ENCODE measurements around the gene SEC24C.

SEC24C gene

GRCh38 chr10:73810735-73811465, 66.7 kb downstream of the SEC24C start:
- peak in 12 of 56 donors; percentile 23 to 64 (median 46) for DNase-seq

DNA sequence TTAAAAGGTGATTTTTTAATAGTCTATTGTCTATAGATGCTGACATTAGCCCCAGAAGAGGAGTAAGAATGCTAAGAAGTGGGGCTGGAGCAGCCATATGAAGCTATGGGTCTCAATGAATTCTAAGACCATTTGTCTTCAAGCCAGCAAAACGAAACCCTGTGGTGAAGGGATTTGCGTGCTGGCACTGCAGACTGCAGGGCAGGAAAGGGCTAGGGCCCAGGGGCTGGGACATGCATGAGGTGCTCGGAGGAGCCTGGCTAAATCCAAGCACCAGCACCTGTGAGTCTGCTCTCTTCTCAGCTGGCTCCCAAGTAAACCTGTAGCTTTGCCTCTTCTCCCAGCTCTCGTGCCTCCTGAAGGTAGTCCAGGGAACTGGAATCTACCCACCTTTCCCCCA, 68.5 kb downstream of the SEC24C start:
- no peak for DNase-seq

GRCh38 chr10:73813333-73813732, 69.2 kb downstream of the SEC24C start:
- no peak for DNase-seq

DNA sequence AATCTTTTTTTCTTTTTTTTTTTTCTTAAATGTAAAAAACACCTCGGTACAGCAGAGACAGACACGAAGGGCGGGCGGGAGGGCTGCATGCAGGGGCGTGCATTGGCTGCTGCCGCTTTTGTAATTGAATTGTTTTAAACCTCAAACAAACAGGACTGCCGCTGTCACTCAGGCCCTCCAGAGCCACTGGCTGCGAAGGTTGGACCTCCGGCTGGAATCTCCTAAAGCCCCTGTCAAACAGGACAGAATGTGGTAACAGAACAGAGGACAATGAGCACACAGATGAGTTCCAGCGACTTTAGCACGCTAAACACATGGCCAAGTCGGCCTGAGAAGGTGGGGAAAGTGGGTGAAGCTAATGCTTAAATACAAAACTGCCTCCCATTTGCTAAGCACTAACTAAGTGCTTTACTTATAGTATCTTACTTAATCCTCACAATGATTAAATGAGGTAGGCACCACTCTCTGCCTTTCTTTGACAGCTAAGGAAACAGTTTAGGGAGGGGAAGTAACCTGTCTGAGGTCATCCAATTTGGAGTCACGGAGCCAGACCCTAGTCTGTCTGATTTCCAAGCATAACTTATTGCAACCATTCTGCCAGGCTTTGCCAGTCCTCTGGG, 70.2 kb downstream of the SEC24C start:
- no peak for DNase-seq

DNA sequence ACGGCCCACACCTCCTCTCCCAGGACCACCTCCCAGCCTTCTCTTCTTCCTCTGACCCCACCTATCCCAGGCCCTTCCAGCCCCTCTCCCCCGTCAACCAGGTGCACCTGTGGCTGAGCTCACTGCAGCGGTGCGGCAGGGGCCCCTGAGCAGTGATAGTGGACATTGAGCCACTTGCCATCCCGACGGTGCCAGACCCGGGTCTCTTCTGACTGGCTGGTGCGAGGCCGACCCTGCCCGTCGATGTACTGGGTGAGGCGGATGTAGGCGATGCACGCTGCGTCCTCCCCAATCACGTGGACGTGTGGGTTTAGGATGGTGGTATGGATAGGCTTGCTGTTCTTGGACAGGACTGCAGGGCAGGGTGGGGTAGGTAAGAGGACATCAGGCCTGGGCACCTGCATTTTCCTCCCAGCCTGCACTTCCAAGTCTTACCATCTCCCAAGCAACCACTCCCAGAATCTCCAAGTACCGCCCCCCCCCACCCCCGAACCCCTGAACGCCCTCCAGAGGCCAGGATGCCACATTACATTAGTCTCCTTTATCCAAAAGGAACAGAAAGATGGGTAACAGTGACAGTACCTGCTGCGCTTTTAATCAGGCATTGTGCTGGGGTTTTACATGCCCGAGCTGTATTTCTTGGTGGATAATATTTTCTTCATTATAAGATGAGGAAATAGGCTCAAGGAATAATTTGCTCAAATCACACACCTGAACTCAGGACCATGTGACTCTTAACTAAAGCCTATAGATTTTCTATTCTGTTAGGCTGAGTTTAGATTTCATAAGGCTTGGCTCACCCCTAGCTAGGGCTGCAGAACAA, 70.9 kb downstream of the SEC24C start:
- DNase-seq: no peak

- no peak for DNase-seq
Measured at GRCh38 chr10:73815719-73816030, 71.5 kb downstream of the SEC24C start.

DNA sequence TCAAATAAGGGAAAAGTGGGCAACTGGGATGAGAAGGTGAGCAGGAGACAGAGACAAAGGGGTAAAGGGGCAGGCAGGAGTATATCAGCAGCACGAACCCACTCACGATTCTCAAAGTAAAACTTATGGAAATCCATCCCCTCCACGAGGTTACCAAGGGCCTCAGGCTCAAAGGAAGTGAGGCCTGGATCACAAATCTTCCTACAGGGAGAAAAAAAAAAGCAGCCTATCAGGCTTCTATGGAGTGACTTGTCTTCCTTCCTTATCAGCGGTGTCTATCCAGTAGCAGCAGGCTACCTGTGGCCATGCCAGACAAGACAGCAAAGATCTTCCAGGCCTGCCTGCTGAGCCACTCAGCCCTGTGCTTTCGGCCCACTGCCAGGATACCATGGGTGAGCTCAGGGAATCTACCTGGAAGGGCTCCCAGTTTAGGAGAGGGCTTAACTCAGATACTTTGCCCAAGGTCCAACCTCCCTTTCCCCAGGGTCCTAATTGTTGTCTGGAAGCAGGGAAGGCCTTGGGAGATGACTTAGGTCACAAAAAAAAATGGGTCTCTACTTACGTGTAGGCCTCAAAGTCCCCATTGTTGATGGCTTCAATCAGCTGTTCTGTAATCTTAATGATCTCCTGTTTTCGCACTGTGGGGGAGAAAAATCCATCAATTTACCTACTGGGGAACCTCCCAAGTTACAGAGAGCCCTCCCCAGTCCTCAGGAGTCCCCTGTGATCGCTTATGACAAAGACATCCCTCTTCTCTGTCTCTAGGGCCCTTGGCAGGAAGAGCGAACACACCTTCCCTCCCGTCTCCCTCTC, 73.0 kb downstream of the SEC24C start:
- no peak for DNase-seq

GRCh38 chr10:73817826-73818225, 73.7 kb downstream of the SEC24C start:
- no peak for DNase-seq

DNA sequence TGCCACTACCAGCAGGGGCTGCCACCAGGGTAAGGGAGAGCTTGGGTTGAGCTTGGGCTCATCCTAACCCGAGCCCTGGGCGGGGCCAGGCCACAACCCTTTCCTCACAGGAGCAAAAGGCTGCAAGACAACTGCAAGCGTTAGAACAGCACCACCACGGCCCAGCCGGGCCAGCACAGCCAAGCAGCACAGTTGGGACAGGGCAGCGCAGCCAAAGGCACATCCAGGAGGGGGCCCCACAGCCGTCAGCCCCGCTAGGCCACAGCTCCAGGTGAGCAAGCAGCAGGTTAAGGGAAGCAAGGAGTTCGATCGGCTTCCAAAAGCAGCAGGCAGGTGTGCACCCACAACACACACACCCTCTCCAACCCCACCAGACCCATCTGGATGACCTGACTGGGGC, 74.2 kb downstream of the SEC24C start:
- DNase-seq: no peak

- DNase-seq: no peak
Measured at GRCh38 chr10:73819081-73819480, 74.9 kb downstream of the SEC24C start.

DNA sequence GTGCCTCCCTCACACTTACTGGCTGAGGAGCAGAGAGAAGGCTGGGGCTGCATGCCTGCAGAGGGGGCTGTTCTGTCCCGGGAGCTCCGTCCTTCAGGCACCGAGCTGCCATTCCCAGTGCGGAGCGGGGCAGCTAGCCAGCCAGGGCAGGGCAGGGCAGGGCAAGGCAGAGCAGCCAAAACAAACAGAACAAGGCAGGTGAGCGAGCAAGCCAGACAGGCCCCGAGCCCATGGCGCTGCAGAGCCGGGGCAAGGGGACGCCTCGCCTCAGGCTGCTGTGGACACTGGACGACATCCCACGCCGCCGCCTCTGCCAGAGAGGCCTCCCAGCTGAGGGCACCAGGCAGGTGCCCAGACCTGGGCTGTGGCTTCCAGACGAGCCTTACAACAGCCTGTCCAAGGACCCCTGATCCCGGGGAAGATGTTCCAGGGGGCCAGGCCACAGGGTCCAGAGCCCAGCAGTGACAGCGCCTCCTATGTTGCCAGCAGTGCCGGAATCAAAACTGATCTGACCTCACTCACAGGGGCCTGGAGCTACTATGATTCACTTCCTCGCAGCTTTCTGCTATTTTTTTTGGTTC, 75.4 kb downstream of the SEC24C start:
- peak in 2 of 56 donors; percentile 21 to 30 for DNase-seq
